ENCODE measurements around the gene CIAPIN1. TPM values are rescaled to one million over a fixed set of nuclear protein-coding genes. Genes with fewer than 3 reads are reported as not detected.

The CIAPIN1 gene
- polyA plus RNA-seq, 1 of the 3 experiments (the other 2 are of a cell fraction), result 43.6 TPM

- Histone ChIP-seq H3K4me1 (ENCODE audit: control insufficient read depth in 1 of 2, insufficient read depth in 2 of 2, low read depth in 1 of 2, low read length in 1 of 2) (no peaks in the 10 kb centered on the region), H3K9me2 (no peaks in the 10 kb centered on the region), H3F3A (replicated peaks; ENCODE audit: insufficient read depth) (peaks cover 3% of the 10 kb centered on the region), H3K79me2 (ENCODE audit: insufficient read depth) (no peaks in the 10 kb centered on the region), H3K36me3 (replicated peaks in 1 of 2; ENCODE audit: control insufficient read depth in 1 of 2, insufficient read depth in 2 of 2, low read length in 1 of 2) (peaks cover 29 to 38% of the 10 kb centered on the region in 2 experiments), H2AFZ (ENCODE audit: low read depth) (no peak overlapping the region), H3K4me2 (no peak overlapping the region), H4K20me1 (ENCODE audit: insufficient read depth) (no peaks in the 10 kb centered on the region), H3K9me3 (no peaks in the 10 kb centered on the region), H3K4me3 (ENCODE audit: low read depth in 2 of 2, low read length in 1 of 2) (no peak overlapping the region), H3K9ac (no peak overlapping the region), H3K27me3 (ENCODE audit: insufficient read depth) (no peaks in the 10 kb centered on the region), H3K27ac (ENCODE audit: low read depth in 2 of 2, low read length in 1 of 2) (no peak overlapping the region)
- TF ChIP-seq TEAD4 (IDR thresholded peaks at IDR 0.05; ENCODE audit: borderline replicate concordance, insufficient read depth) (no peak), MXI1 (IDR thresholded peaks at IDR 0.05; ENCODE audit: low read depth, low read length) (no peak), NRF1 (IDR thresholded peaks at IDR 0.05; ENCODE audit: low read depth, low read length) (no peak), RFX5 (IDR thresholded peaks at IDR 0.05; ENCODE audit: low read length) (no peak), USF2 (IDR thresholded peaks at IDR 0.05; ENCODE audit: borderline replicate concordance, low read depth, low read length) (no peak), NFIC (IDR thresholded peaks at IDR 0.05; ENCODE audit: borderline replicate concordance) (no peak), REST (IDR thresholded peaks at IDR 0.05; ENCODE audit: low read depth, low read length) (no peak), SIN3A (IDR thresholded peaks at IDR 0.05; ENCODE audit: borderline replicate concordance, low read depth, low read length) (no peak), RAD21 (IDR thresholded peaks at IDR 0.05; ENCODE audit: low read length) (no peak)
- TF ChIP-seq, protein P1, sequence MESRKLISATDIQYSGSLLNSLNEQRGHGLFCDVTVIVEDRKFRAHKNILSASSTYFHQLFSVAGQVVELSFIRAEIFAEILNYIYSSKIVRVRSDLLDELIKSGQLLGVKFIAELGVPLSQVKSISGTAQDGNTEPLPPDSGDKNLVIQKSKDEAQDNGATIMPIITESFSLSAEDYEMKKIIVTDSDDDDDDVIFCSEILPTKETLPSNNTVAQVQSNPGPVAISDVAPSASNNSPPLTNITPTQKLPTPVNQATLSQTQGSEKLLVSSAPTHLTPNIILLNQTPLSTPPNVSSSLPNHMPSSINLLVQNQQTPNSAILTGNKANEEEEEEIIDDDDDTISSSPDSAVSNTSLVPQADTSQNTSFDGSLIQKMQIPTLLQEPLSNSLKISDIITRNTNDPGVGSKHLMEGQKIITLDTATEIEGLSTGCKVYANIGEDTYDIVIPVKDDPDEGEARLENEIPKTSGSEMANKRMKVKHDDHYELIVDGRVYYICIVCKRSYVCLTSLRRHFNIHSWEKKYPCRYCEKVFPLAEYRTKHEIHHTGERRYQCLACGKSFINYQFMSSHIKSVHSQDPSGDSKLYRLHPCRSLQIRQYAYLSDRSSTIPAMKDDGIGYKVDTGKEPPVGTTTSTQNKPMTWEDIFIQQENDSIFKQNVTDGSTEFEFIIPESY (IDR thresholded peaks at IDR 0.05; ENCODE audit: borderline replicate concordance, low read depth), result no peak
- ChIA-PET CTCF (interaction anchor here (1.3 to 11.7 kb wide), 2 partner anchors 9 to 91 kb away, joined by 4 to 426 read pairs; no protein-coding TSS in a partner anchor), POLR2A (interaction anchor here (0.9 kb wide), 1 partner anchor 107 kb away, joined by 3 read pairs; no protein-coding TSS in a partner anchor)
- DNase-seq, result no peak
- 86% methylated on average over 8 of the region's 8 CpGs for WGBS (ENCODE audit: low lambda C conversion rate)
Measured at GRCh38 chr16:57427307-57427706, 19.9 kb downstream of the CIAPIN1 start.
